H9 (cell line): ENCODE data around the gene COL23A1. TPM values are rescaled to one million over a fixed set of nuclear protein-coding genes. Genes with fewer than 3 reads are reported as not detected.
A peak's percentile ranks its signal among the peaks of the same experiment; 100 is the strongest.

Experiments used
- DNase-seq: peaks from one replicate; pipeline ENCODE4 v3.0.0-alpha.2; 2017
- H2AFZ ChIP-seq: one replicate; pipeline ENCODE4 v1.6.1; 2013; ENCODE audit warnings: mild to moderate bottlenecking, low read length, control low read depth, moderate library complexity
- H2AK5ac ChIP-seq: 2 replicates; pipeline ENCODE4 v1.6.1; 2013; ENCODE audit warnings: low read length, control low read depth, mixed read lengths; ENCODE audit not compliant: insufficient read length
- H2BK120ac ChIP-seq: one replicate; pipeline ENCODE4 v1.6.1; 2013; ENCODE audit warnings: low read depth, mild to moderate bottlenecking, low read length, control low read depth, inconsistent platforms; ENCODE audit not compliant: poor library complexity, severe bottlenecking
- H2BK12ac ChIP-seq: 2 replicates; pipeline ENCODE4 v1.6.1; 2013; ENCODE audit warnings: low read length, control low read depth, mixed read lengths, low read depth; ENCODE audit not compliant: insufficient read length
- H2BK15ac ChIP-seq: 2 replicates; pipeline ENCODE4 v1.6.1; 2013; ENCODE audit warnings: low read depth, low read length, control low read depth
- H2BK20ac ChIP-seq: one replicate; pipeline ENCODE4 v1.6.1; 2013; ENCODE audit warnings: low read depth, mild to moderate bottlenecking, low read length, control low read depth, inconsistent platforms; ENCODE audit not compliant: poor library complexity, severe bottlenecking
- H2BK5ac ChIP-seq: 2 replicates; pipeline ENCODE4 v1.6.1; 2013; ENCODE audit warnings: low read length, control low read depth, mixed read lengths; ENCODE audit not compliant: insufficient read length
- H3K14ac ChIP-seq: 2 replicates; pipeline ENCODE4 v1.6.1; 2013; ENCODE audit warnings: low read length, control low read depth; ENCODE audit not compliant: insufficient read depth
- H3K18ac ChIP-seq: 2 replicates; pipeline ENCODE4 v1.6.1; 2013; ENCODE audit warnings: low read depth, mild to moderate bottlenecking, mixed read lengths, low read length, control low read depth; ENCODE audit not compliant: insufficient read length
- H3K23ac ChIP-seq: 2 replicates; pipeline ENCODE4 v1.6.1; 2013; ENCODE audit warnings: low read length, control low read depth, mixed read lengths, low read depth; ENCODE audit not compliant: insufficient read length
- H3K23me2 ChIP-seq: 2 replicates; pipeline ENCODE4 v1.6.1; 2013; ENCODE audit warnings: low read depth, mild to moderate bottlenecking, mixed read lengths, low read length, control low read depth; ENCODE audit not compliant: insufficient read length, poor library complexity, severe bottlenecking
- H3K27ac ChIP-seq: 2 replicates; pipeline ENCODE4 v1.5.1; 2013; ENCODE audit warnings: low read length, control low read depth, mixed read lengths, low read depth; ENCODE audit not compliant: insufficient read length
- H3K27me3 ChIP-seq: 2 replicates; pipeline ENCODE4 v1.6.1; 2013; ENCODE audit warnings: low read length, control low read depth, inconsistent platforms; ENCODE audit not compliant: insufficient read depth
- H3K4ac ChIP-seq: 2 replicates; pipeline ENCODE4 v1.6.1; 2013; ENCODE audit warnings: low read depth, mild to moderate bottlenecking, control low read depth, inconsistent platforms, low read length, moderate library complexity
- H3K4me1 ChIP-seq: 2 replicates; pipeline ENCODE4 v1.6.1; 2013; ENCODE audit warnings: low read length, control low read depth, inconsistent platforms; ENCODE audit not compliant: insufficient read depth
- H3K4me2 ChIP-seq: 2 replicates; pipeline ENCODE4 v1.6.1; 2013; ENCODE audit warnings: low read length, control low read depth, mixed read lengths; ENCODE audit not compliant: insufficient read length, insufficient read depth
- H3K56ac ChIP-seq: 2 replicates; pipeline ENCODE4 v1.6.1; 2013; ENCODE audit warnings: low read depth, mild to moderate bottlenecking, mixed read lengths, low read length, control low read depth; ENCODE audit not compliant: insufficient read length
- H3K79me1 ChIP-seq: 2 replicates; pipeline ENCODE4 v1.6.1; 2013; ENCODE audit warnings: low read depth, mild to moderate bottlenecking, moderate library complexity, low read length, control low read depth, inconsistent platforms; ENCODE audit not compliant: insufficient read depth, poor library complexity, severe bottlenecking
- H3K79me2 ChIP-seq: 2 replicates; pipeline ENCODE4 v1.6.1; 2013; ENCODE audit warnings: low read length, control low read depth, inconsistent platforms; ENCODE audit not compliant: insufficient read depth
- H3K9ac ChIP-seq: 2 replicates; pipeline ENCODE4 v1.6.1; 2013; ENCODE audit warnings: low read length, control low read depth, mixed read lengths; ENCODE audit not compliant: insufficient read length; ENCODE audit errors: extremely low read depth
- H3K9me3 ChIP-seq: one replicate; pipeline ENCODE4 v1.6.1; 2013; ENCODE audit warnings: low read depth, low read length, inconsistent platforms; ENCODE audit not compliant: control insufficient read depth
- H3T11ph ChIP-seq: one replicate; pipeline ENCODE4 v1.6.1; 2013; ENCODE audit warnings: mild to moderate bottlenecking, low read length, control low read depth, inconsistent platforms
- H4K20me1 ChIP-seq: one replicate; pipeline ENCODE4 v1.6.1; 2013; ENCODE audit not compliant: control insufficient read depth, insufficient read length, insufficient read depth
- H4K5ac ChIP-seq: 2 replicates; pipeline ENCODE4 v1.6.1; 2013; ENCODE audit warnings: low read depth, mild to moderate bottlenecking, mixed read lengths, low read length, control low read depth; ENCODE audit not compliant: insufficient read length
- H4K8ac ChIP-seq: replicated peaks from 2 replicates; pipeline ENCODE4 v1.6.1; 2013; ENCODE audit warnings: low read length, control low read depth, mixed read lengths, low read depth; ENCODE audit not compliant: insufficient read length
- H4K91ac ChIP-seq: 2 replicates; pipeline ENCODE4 v1.6.1; 2013; ENCODE audit warnings: low read depth, mild to moderate bottlenecking, moderate library complexity, mixed read lengths, low read length, control low read depth; ENCODE audit not compliant: insufficient read length
- H3K27ac Mint-ChIP-seq, 3 experiments: 2 replicates in 2 of 3; 3 replicates in 1 of 3; pipeline ENCODE4 v1.8.0; 2020 to 2021; ENCODE audit warnings: mixed read lengths in 3 of 3, mild to moderate bottlenecking in 1 of 3, moderate library complexity in 1 of 3
- H3K27me3 Mint-ChIP-seq: 2 replicates; pipeline ENCODE4 v1.8.0; 2021; ENCODE audit warnings: low read depth, mild to moderate bottlenecking, moderate library complexity, mixed read lengths
- H3K36me3 Mint-ChIP-seq, 3 experiments: 2 replicates in 2 of 3; 3 replicates in 1 of 3; pipeline ENCODE4 v1.8.0; 2020 to 2021; ENCODE audit warnings: low read depth in 3 of 3, mixed read lengths in 3 of 3; ENCODE audit not compliant: insufficient read depth in 1 of 3
- H3K4me1 Mint-ChIP-seq, 2 experiments: 2 replicates each; pipeline ENCODE4 v1.8.0; 2020; ENCODE audit warnings: mixed read lengths in 2 of 2
- H3K4me3 Mint-ChIP-seq, 2 experiments: 2 replicates in 1 of 2; 3 replicates in 1 of 2; pipeline ENCODE4 v1.8.0; 2020 to 2021; ENCODE audit warnings: mild to moderate bottlenecking in 2 of 2, mixed read lengths in 2 of 2, moderate library complexity in 1 of 2
- H3K9me3 Mint-ChIP-seq, 2 experiments: 2 replicates in 1 of 2; 3 replicates in 1 of 2; pipeline ENCODE4 v1.8.0; 2020; ENCODE audit warnings: mild to moderate bottlenecking in 2 of 2, mixed read lengths in 2 of 2, moderate library complexity in 1 of 2
- WGBS: extraction: QIAGEN DNeasy Blood & Tissue Kit; methylation state at CpG from one replicate; pipeline ENCODE4 v1.1.7; 2013; ENCODE audit warnings: missing lambda C conversion rate, low lambda C conversion rate, mixed read lengths; ENCODE audit not compliant: insufficient read length; ENCODE audit errors: extremely low coverage; 5-methylcytosine and 5-hydroxymethylcytosine counted together
- total RNA-seq: library from RNA; stranded (reverse); gene quantifications from 2 replicates; pipeline ENCODE4 v1.2.1, GENCODE V29; 2021
- TF ChIP-seq, protein P1 (sequence below): fragments of 200-600 bp; sonication (generic); conservative IDR thresholded peaks from 3 replicates; pipeline ENCODE4 v1.8.0; 2021; ENCODE audit warnings: antibody characterized with exemption, mild to moderate bottlenecking

COL23A1 gene
- total RNA-seq, 1 experiment from 2014 or later, result 2.6 TPM

GRCh38 chr5:178535299-178536175 is 54.7 kb downstream of the COL23A1 start:
- no peak for DNase-seq
- no peak overlapping the region; the same call in 1 of the 2 replicates for H3K14ac ChIP-seq
- no peak overlapping the region; the same call in 1 of the 2 replicates for H3K4ac ChIP-seq
- H3K9me3 Mint-ChIP-seq, result no peaks in the 10 kb centered on the region; a peak in 1 of 5 replicates
- peaks cover 2% of the 10 kb centered on the region for H4K20me1 ChIP-seq
- no peak overlapping the region for H3K9ac ChIP-seq
- no peak overlapping the region for H2BK120ac ChIP-seq
- H4K8ac ChIP-seq, result no peak overlapping the region
- no peak overlapping the region for H4K5ac ChIP-seq
- peak overlapping the region in 1 of 3 experiments; percentile 30; a peak in 1 of 7 replicates for H3K27ac Mint-ChIP-seq
- no peak overlapping the region for H3K4me3 Mint-ChIP-seq
- no peak overlapping the region for H3K18ac ChIP-seq
- H3K79me2 ChIP-seq, result no peaks in the 10 kb centered on the region
- H2BK20ac ChIP-seq, result no peak overlapping the region
- TF ChIP-seq, protein P1, sequence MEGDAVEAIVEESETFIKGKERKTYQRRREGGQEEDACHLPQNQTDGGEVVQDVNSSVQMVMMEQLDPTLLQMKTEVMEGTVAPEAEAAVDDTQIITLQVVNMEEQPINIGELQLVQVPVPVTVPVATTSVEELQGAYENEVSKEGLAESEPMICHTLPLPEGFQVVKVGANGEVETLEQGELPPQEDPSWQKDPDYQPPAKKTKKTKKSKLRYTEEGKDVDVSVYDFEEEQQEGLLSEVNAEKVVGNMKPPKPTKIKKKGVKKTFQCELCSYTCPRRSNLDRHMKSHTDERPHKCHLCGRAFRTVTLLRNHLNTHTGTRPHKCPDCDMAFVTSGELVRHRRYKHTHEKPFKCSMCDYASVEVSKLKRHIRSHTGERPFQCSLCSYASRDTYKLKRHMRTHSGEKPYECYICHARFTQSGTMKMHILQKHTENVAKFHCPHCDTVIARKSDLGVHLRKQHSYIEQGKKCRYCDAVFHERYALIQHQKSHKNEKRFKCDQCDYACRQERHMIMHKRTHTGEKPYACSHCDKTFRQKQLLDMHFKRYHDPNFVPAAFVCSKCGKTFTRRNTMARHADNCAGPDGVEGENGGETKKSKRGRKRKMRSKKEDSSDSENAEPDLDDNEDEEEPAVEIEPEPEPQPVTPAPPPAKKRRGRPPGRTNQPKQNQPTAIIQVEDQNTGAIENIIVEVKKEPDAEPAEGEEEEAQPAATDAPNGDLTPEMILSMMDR, result no peak
- H3K23me2 ChIP-seq, result no peaks in the 10 kb centered on the region
- H3K27me3 Mint-ChIP-seq, result no peaks in the 10 kb centered on the region
- H3K36me3 Mint-ChIP-seq, result no peaks in the 10 kb centered on the region
- no peak overlapping the region; the same call in 1 of the 2 replicates for H2BK15ac ChIP-seq
- no peak overlapping the region for H3K4me2 ChIP-seq
- no peaks in the 10 kb centered on the region for H3K9me3 ChIP-seq
- no peak overlapping the region for H4K91ac ChIP-seq
- H2BK5ac ChIP-seq, result no peak overlapping the region
- H3K4me1 Mint-ChIP-seq, result peaks cover 5 to 25% of the 10 kb centered on the region in 2 experiments; a peak in 3 of 4 replicates
- no peaks in the 10 kb centered on the region for H3K4me1 ChIP-seq
- no peak overlapping the region for H3K27ac ChIP-seq
- no peak overlapping the region for H2AK5ac ChIP-seq
- H3K79me1 ChIP-seq, result no peaks in the 10 kb centered on the region
- no peak overlapping the region for H2BK12ac ChIP-seq
- no peak overlapping the region for H3K56ac ChIP-seq
- no peaks in the 10 kb centered on the region for H3K27me3 ChIP-seq
- no peak overlapping the region for H3T11ph ChIP-seq
- no CpG with 5 or more reads among the region's 20 CpGs for WGBS
- no peak overlapping the region for H3K23ac ChIP-seq
- no peak overlapping the region for H2AFZ ChIP-seq
